Neural cell (in vitro differentiated cells): Measurements from ENCODE around the gene PLXNA3. TPM values are rescaled to one million over a fixed set of nuclear protein-coding genes. Genes with fewer than 3 reads are reported as not detected.
A peak's percentile ranks its signal among the peaks of the same experiment; 100 is the strongest.

ENCODE experiments used
- H2AFZ ChIP-seq: fragments of 200-600, 300-800 bp; sonication (generic), shearing (Covaris generic); 2 replicates; pipeline ENCODE4 v1.6.0; 2014; ENCODE audit warnings: low read depth, mild to moderate bottlenecking, antibody characterized with exemption, low read length, moderate library complexity
- H3F3A ChIP-seq: fragments of 200-600 bp; shearing (Covaris generic); 2 replicates; pipeline ENCODE4 v1.6.1; 2016; ENCODE audit warnings: mild to moderate bottlenecking, moderate library complexity, mixed read lengths, antibody characterized with exemption, low read length; ENCODE audit not compliant: insufficient read depth, poor library complexity, severe bottlenecking
- H3K27ac ChIP-seq: fragments of 200-600, 300-800 bp; sonication (generic), shearing (Covaris generic); 2 replicates; pipeline ENCODE4 v1.5.1; 2014; ENCODE audit warnings: mild to moderate bottlenecking, low read length, moderate library complexity
- H3K27me3 ChIP-seq: fragments of 300-800, 200-600 bp; sonication (generic), shearing (Covaris generic); 2 replicates; pipeline ENCODE4 v1.6.0; 2014; ENCODE audit warnings: mild to moderate bottlenecking, low read depth, low read length, moderate library complexity; ENCODE audit not compliant: insufficient read depth
- H3K36me3 ChIP-seq: fragments of 300-800, 200-600 bp; sonication (generic), shearing (Covaris generic); 2 replicates; pipeline ENCODE4 v1.5.1; 2014; ENCODE audit warnings: mild to moderate bottlenecking, antibody characterized with exemption, low read length, moderate library complexity; ENCODE audit not compliant: insufficient read depth
- H3K4me2 ChIP-seq: fragments of 300-800, 200-600 bp; sonication (generic), shearing (Covaris generic); 2 replicates; pipeline ENCODE4 v1.6.0; 2014; ENCODE audit warnings: mild to moderate bottlenecking, low read length
- H3K4me3 ChIP-seq: fragments of 300-800, 200-600 bp; sonication (generic), shearing (Covaris generic); 2 replicates; pipeline ENCODE4 v1.5.1; 2014; ENCODE audit warnings: mild to moderate bottlenecking, low read length, moderate library complexity
- H3K79me2 ChIP-seq: fragments of 200-600 bp; shearing (Covaris generic); replicated peaks from 2 replicates; pipeline ENCODE4 v1.6.0; 2014; ENCODE audit warnings: mild to moderate bottlenecking, low read length, moderate library complexity; ENCODE audit not compliant: insufficient read depth
- H3K9ac ChIP-seq: fragments of 300-800, 200-600 bp; sonication (generic), shearing (Covaris generic); 2 replicates; pipeline ENCODE4 v1.6.1; 2016; ENCODE audit warnings: mild to moderate bottlenecking, low read length, mixed read lengths
- H3K9me2 ChIP-seq: fragments of 200-600 bp; shearing (Covaris generic); 2 replicates; pipeline ENCODE4 v1.6.1; 2016; ENCODE audit warnings: mild to moderate bottlenecking, low read length, mixed read lengths; ENCODE audit not compliant: insufficient read depth
- H3K9me3 ChIP-seq: fragments of 200-600, 300-800 bp; sonication (generic), shearing (Covaris generic); 2 replicates; pipeline ENCODE4 v1.6.1; 2016; ENCODE audit warnings: mild to moderate bottlenecking, mixed run types, low read length, moderate library complexity, mixed read lengths
- H4K20me1 ChIP-seq: fragments of 200-600 bp; shearing (Covaris generic); 2 replicates; pipeline ENCODE4 v1.6.1; 2016; ENCODE audit warnings: mild to moderate bottlenecking, mixed run types; ENCODE audit not compliant: insufficient read depth
- CTCF ChIP-seq: fragments of 450-650 bp; IDR thresholded peaks from 2 replicates; pipeline ENCODE4 v1.5.1; 2014; ENCODE audit warnings: antibody characterized with exemption, mild to moderate bottlenecking, moderate library complexity; ENCODE audit not compliant: poor library complexity, severe bottlenecking
- EP300 ChIP-seq: fragments of 450-650 bp; conservative IDR thresholded peaks from 2 replicates; pipeline ENCODE4 v1.6.1; 2014; ENCODE audit warnings: antibody characterized with exemption, mild to moderate bottlenecking, moderate library complexity; ENCODE audit not compliant: poor library complexity, severe bottlenecking
- EZH2 ChIP-seq: fragments of 200-600, 300-800 bp; shearing (Covaris generic), sonication (generic); IDR thresholded peaks from 2 replicates; pipeline ENCODE4 v1.6.1; 2014; ENCODE audit warnings: antibody characterized with exemption, low read length, borderline replicate concordance, mild to moderate bottlenecking; ENCODE audit not compliant: insufficient read depth, poor library complexity, severe bottlenecking
- MXI1 ChIP-seq: fragments of 450-650 bp; conservative IDR thresholded peaks from 2 replicates; pipeline ENCODE4 v1.6.1; 2014; ENCODE audit warnings: antibody characterized with exemption, mild to moderate bottlenecking; ENCODE audit not compliant: poor library complexity, severe bottlenecking
- POLR2AphosphoS5 ChIP-seq: IDR thresholded peaks from 2 replicates; pipeline ENCODE4 v1.6.1; 2012
- RAD21 ChIP-seq: fragments of 450-650 bp; conservative IDR thresholded peaks from 2 replicates; pipeline ENCODE4 v1.6.1; 2014; ENCODE audit warnings: antibody characterized with exemption, mild to moderate bottlenecking, moderate library complexity
- REST ChIP-seq: IDR thresholded peaks from 2 replicates; pipeline ENCODE4 v1.6.1; 2012; ENCODE audit warnings: borderline replicate concordance
- SMC3 ChIP-seq: fragments of 450-650 bp; conservative IDR thresholded peaks from 2 replicates; pipeline ENCODE4 v1.6.1; 2014; ENCODE audit warnings: antibody characterized with exemption, mild to moderate bottlenecking, moderate library complexity; ENCODE audit not compliant: poor library complexity
- TAF1 ChIP-seq: IDR thresholded peaks from 2 replicates; pipeline ENCODE4 v1.6.1; 2012; ENCODE audit warnings: low read depth
- polyA plus RNA-seq: library from polyadenylated mRNA; depleted of rRNA; stranded (reverse); fragments of >200 nt; gene quantifications from 2 replicates; pipeline ENCODE4 v1.2.3, GENCODE V29; 2014

The PLXNA3 gene
- polyA plus RNA-seq, 1 donor from 2014 or later, result 17.2 TPM

- peak within 1 kb of the TSS; percentile 69 for H3K9ac ChIP-seq
- no peaks in the 10 kb centered on the region for H3K9me3 ChIP-seq
- no peaks in the 10 kb centered on the region for H3F3A ChIP-seq
- peak within 1 kb of the TSS; percentile 68 for H3K4me3 ChIP-seq
- H3K27ac ChIP-seq, result peak within 1 kb of the TSS; percentile 20
- H4K20me1 ChIP-seq, result no peaks in the 10 kb centered on the region
- H3K4me2 ChIP-seq, result no peak within 1 kb of the TSS
- TF ChIP-seq EZH2 (no peak), POLR2AphosphoS5 (peak; percentile 73), REST (no peak), MXI1 (peak; percentile 53)
- H2AFZ ChIP-seq, result no peak within 1 kb of the TSS
- H3K36me3 ChIP-seq, result no peaks in the 10 kb centered on the region
- H3K27me3 ChIP-seq, result no peaks in the 10 kb centered on the region
- H3K9me2 ChIP-seq, result no peaks in the 10 kb centered on the region
- no peaks in the 10 kb centered on the region for H3K79me2 ChIP-seq
Measured at GRCh38 chrX:154478728-154479622, 20.9 kb downstream of the PLXNA3 start, which contains the start of gene LAGE3. Gene LAGE3 (minus strand): TSS chrX:154479281. CDS start chrX:154478915, 366 bp downstream.

- Histone ChIP-seq H3F3A (no peaks in the 10 kb centered on the region), H3K79me2 (no peaks in the 10 kb centered on the region), H3K4me3 (no peak overlapping the region), H2AFZ (no peak overlapping the region), H3K9ac (no peak overlapping the region), H3K36me3 (no peaks in the 10 kb centered on the region), H3K27ac (no peak overlapping the region), H3K9me2 (no peaks in the 10 kb centered on the region), H3K27me3 (no peaks in the 10 kb centered on the region), H4K20me1 (no peaks in the 10 kb centered on the region), H3K9me3 (no peaks in the 10 kb centered on the region), H3K4me2 (no peak overlapping the region)
- TF ChIP-seq MXI1 (no peak), TAF1 (no peak), REST (no peak), CTCF (no peak), EZH2 (no peak), EP300 (no peak), RAD21 (no peak), SMC3 (no peak), POLR2AphosphoS5 (no peak)
Measured at GRCh38 chrX:154481195-154481594, 23.1 kb downstream of the PLXNA3 start.
